ENCODE measurements around the gene OLFML2B.
A peak's percentile ranks its signal among the peaks of the same experiment; 100 is the strongest.

The OLFML2B gene

DNA sequence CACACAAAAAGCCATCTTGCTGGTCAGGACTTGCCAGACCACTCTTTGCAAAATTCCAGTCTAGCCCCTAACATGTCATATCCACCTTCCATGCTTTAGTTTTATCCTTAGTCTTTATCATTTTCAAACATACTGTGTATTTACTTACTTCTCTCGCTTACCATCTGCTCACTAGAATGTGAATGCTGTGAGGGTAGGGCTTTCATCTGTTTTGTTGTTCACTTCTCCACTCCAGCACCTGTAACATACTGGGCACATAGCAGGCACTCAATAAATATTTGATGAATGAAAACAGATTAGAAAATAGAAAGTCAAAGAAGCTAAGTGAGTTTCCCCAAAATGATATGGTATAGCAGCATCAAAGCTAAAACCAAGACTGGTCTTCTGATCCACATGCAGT is 79.9 kb downstream of the OLFML2B start:
- no peak for DNase-seq

DNA sequence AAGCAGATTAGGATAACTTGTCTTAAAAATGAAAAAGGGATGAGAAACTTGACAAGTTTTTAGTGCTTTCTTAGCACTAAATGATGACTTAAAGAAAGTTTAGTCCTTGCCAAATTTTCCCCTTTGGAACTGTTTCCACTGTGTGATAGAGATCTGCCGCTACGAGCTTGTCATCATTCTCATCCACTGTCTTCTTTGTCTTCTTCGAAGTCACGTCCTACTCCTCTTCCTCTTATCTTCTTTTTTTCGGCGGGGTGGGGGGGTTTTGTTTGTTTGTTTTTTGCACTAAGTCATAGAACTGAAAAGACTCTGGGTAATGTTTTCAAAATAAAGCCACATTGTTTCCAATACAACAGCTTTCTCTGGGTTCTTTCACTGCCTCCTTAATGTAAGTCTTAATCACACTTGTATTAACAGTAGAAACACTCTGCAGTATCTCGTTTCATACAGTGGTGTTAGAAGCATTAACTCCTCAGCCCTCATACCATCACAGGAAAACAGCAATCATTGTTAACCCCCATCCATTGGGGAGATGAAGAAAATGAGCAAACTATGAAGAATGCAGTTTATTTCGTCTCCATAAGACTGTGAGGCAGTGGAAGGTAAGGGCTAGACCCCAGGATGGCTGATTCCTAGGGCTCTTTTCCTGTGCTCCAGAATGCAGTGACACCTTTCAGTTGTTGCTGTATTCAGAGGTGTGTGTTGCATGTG is 81.8 kb downstream of the OLFML2B start:
- peak; percentile 52 for DNase-seq

DNA sequence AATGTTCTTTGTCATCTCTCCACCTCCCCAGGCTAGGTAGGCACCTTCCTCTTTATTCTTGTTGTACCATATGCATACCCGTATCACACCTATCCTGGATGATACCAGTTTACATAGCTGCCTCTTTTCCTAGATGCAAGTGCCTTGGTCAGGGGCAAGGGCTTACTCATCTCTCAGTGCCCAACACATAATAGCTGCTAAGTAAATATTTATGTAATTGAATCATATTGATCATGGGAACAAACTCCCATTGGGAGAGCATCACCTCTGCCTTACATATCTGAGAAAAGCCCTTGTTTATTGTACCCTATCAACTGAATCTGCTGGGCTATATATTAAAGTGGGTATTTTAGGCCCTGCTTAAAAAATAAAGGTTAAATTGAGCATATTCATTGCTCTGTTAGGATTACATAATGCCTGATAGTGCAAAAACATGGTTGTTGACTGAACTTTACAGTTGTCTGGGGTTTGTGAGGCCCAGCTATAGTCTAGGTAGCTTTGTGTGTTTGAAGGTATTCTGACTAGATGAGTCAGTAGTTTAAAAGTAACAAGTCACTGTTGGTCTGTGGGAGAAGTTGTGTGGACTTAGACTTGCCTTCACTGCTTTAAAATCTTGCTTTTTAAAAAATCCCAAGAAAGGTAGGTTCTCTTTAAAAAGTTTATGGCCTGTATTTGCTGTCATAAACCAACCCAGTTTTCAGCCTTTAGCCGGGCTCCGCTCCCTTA is 82.6 kb downstream of the OLFML2B start:
- DNase-seq: no peak

DNA sequence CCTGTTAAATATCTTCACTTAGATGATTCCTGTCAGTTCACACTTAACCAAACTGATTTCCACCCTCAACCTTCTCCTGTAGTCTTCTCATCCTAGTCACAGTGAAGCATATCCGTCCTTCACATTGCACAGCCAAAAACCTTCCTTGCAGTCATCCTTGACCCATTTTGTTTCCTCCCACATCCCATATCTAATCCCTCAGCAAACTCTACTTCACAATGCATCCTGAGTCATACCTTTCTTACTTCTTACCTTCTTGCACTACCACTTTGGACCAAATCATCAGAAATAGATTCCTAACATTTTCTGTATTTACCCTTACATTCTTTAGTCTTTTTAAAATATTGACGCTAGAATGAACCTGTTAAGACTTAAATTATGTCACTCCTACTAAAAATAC is 86.9 kb downstream of the OLFML2B start:
- DNase-seq: no peak

DNA sequence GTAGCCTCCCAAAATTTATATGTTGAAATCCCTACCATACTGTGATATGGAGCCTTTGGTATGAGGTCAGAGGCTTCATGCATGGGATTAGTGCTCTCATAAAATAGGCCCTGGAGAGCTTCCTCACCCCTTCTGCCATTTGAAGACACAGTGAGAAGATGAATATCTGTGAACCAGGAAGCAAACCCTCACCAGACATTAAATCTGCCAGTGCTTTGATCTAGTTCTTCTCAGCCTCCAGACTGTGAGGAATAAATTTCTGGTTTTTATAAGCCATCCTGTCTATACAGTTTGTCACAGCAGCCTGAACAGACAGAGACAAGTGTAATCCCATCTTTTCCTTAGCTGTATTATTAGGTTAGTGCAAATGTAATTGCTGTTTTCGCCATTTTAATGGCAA is 88.4 kb downstream of the OLFML2B start:
- no peak for DNase-seq

DNA sequence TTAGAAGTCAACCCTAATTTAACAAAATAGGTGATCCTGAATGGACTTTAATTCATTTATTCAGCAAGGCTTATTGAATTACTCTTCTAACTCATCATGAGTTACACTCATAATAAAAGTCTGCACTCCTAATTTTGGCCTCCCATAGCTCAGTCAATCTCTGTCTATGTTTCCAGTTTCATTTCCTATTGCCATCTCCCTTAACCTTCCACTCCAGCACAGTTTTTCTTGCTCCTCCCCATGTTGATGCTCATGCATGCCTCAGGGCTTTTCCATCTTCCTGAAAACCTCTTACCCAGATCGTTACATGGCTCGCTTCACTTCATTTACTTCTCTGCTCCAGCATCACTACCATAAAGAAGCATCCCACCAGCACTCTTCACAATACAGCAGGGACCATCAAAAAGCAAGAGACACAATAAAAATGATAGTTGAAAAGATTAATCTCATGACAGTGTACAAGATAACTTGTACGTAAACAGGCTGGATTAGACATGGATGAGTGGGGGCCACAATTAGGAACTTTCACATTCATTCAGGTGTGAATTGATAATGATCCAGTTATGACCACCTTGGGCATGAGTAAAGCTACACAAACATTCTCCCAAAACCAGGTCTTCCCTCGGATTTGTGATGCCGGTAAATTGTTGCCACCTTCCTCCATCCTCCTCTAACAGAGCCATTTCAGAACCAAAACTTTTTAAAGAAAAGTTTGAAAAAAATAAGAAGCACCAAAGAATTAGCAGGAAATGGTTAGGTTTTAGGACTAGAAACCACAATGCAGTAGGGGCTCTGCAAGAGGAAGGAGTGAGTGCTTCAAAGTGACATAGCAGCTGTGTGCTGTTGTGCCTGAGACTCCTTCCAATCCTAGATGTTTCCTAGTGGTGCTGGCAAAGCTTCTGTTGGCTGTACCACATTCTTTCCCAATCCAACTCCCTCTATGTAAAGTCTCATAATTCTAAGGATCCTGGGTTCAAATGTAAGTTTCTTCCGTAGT is 89.8 kb downstream of the OLFML2B start:
- no peak for DNase-seq

All from fibroblast of skin of right biceps (primary cell).